Left lung (tissue), 10 donors: ENCODE measurements around the gene MTG1. TPM values are rescaled to one million over a fixed set of nuclear protein-coding genes. Genes with fewer than 3 reads are reported as not detected.

ENCODE experiments used
- ATAC-seq: fragments of 200-7000 bp; cut with Tn5 transposase; one replicate; pipeline ENCODE4 v1.9.1; 2020; ENCODE audit warnings: moderate library complexity
- DNase-seq, 4 donors: peaks; one replicate each; pipeline ENCODE4 v3.0.0-alpha.2; 2013 to 2020
- H3K27ac ChIP-seq, 2 donors: fragments of 200-600 bp; sonication (generic) in 1 of 2; one replicate each; pipeline versions ENCODE4 v1.5.0 to v1.8.0; 2020 to 2021
- H3K27me3 ChIP-seq, 2 donors: fragments of 200-600 bp; sonication (generic) in 1 of 2; one replicate each; pipeline versions ENCODE4 v1.5.0 to v1.8.0; 2020 to 2021
- H3K36me3 ChIP-seq, 2 donors: fragments of 200-600 bp; sonication (generic) in 1 of 2; one replicate each; pipeline versions ENCODE4 v1.5.0 to v1.8.0; 2020 to 2021
- H3K4me1 ChIP-seq, 2 donors: fragments of 200-600 bp; one replicate each; pipeline ENCODE4 v1.8.0; 2021
- H3K4me3 ChIP-seq, 2 donors: fragments of 200-600 bp; sonication (generic) in 1 of 2; one replicate each; pipeline versions ENCODE4 v1.5.0 to v1.8.0; 2020 to 2021; ENCODE audit warnings: mild to moderate bottlenecking in 1 of 2
- H3K9me3 ChIP-seq, 2 donors: fragments of 200-600 bp; sonication (generic) in 1 of 2; one replicate each; pipeline versions ENCODE4 v1.5.0 to v1.8.0; 2020 to 2021
- intact Hi-C, 2 donors: fragments of 100-400 bp; cut with DNase I; formaldehyde crosslinking; loops; one replicate each; pipeline versions ENCODE4 v1.11.2 to v1.14.2; 2022
- polyA plus RNA-seq, 6 donors: library from polyadenylated mRNA; unstranded; fragments of 120-200 nt; gene quantifications; one replicate each; pipeline ENCODE4 v1.2.1, GENCODE V29; 2013; ENCODE audit not compliant: insufficient read length in 6 of 6
- total RNA-seq, 2 donors: library from RNA; stranded (reverse); fragmentation: NEBNext Ultra II Directional; extraction: Animal tissue kit (Norgen Biotek cat#: 25700); gene quantifications; one replicate each; pipeline ENCODE4 v1.2.1, GENCODE V29; 2021
- TF ChIP-seq, protein P1 (sequence below), 2 donors: fragments of 200-600 bp; sonication (generic) in 1 of 2; IDR thresholded peaks; one replicate each; pipeline versions ENCODE4 v1.5.0 to v1.8.0; 2021; ENCODE audit warnings: antibody characterized with exemption in 2 of 2
- donor health status: DM: no; HTN: yes; CAD: no.
- donor health status: DM: no; HTN: no; CAD: no.

MTG1 gene
- total and polyA plus RNA-seq, 8 donors = 31.5 to 75.1 (median 60.3) TPM

DNA sequence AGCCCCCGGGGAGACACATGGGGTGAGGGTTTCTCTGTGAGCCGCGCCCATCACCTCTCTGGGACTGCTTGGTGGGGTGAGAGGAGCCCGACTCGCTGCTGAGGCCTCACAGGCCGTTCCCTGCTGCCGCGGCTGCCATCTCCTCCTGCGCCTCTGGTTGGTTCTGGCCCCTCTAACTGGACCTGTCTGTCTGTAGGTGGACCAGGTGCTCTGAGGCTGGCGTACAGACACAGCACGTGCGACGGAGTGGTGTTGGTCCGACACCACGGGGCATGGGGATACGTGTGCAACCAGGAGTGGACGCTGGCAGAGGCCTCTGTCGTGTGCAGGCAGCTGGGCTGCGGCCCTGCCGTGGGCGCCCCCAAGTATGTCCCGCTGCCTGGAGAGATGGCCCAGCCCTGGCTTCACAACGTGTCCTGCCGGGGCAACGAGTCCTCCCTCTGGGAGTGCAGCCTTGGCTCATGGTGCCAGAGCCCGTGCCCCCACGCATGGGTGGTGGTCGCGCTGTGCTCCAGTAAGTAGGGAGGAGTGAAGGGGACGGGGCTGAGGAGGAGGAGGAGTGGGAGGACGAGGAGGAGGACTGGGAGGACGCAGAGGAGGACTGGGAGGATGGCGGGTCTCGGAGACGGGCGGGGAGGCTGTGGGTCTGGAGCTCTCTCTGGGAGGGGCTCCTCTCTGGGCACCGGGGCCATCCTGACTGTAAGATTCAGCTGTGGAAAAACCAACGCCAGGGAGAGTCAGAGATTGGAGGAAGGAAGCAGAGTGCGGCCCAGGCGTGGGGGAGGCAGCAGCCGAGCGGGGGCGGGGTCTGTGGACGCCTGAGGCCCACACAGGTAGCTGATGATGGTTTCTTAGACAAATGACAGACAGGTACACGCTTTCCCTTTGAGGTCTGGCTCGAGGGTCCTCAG lies 62.3 kb downstream of the MTG1 start:
- no peaks in the 10 kb centered on the region for H3K27me3 ChIP-seq
- intact Hi-C loops = no loop called here
- H3K27ac ChIP-seq = no peak overlapping the region
- ATAC-seq (no peak), DNase-seq (peak in 1 of 4 donors; percentile 72)
- no peak overlapping the region for H3K4me3 ChIP-seq
- H3K9me3 ChIP-seq = no peaks in the 10 kb centered on the region
- H3K36me3 ChIP-seq = no peaks in the 10 kb centered on the region
- H3K4me1 ChIP-seq = no peaks in the 10 kb centered on the region
- TF ChIP-seq, protein P1, sequence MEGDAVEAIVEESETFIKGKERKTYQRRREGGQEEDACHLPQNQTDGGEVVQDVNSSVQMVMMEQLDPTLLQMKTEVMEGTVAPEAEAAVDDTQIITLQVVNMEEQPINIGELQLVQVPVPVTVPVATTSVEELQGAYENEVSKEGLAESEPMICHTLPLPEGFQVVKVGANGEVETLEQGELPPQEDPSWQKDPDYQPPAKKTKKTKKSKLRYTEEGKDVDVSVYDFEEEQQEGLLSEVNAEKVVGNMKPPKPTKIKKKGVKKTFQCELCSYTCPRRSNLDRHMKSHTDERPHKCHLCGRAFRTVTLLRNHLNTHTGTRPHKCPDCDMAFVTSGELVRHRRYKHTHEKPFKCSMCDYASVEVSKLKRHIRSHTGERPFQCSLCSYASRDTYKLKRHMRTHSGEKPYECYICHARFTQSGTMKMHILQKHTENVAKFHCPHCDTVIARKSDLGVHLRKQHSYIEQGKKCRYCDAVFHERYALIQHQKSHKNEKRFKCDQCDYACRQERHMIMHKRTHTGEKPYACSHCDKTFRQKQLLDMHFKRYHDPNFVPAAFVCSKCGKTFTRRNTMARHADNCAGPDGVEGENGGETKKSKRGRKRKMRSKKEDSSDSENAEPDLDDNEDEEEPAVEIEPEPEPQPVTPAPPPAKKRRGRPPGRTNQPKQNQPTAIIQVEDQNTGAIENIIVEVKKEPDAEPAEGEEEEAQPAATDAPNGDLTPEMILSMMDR (IDR thresholded peaks at IDR 0.05) = no peak

DNA sequence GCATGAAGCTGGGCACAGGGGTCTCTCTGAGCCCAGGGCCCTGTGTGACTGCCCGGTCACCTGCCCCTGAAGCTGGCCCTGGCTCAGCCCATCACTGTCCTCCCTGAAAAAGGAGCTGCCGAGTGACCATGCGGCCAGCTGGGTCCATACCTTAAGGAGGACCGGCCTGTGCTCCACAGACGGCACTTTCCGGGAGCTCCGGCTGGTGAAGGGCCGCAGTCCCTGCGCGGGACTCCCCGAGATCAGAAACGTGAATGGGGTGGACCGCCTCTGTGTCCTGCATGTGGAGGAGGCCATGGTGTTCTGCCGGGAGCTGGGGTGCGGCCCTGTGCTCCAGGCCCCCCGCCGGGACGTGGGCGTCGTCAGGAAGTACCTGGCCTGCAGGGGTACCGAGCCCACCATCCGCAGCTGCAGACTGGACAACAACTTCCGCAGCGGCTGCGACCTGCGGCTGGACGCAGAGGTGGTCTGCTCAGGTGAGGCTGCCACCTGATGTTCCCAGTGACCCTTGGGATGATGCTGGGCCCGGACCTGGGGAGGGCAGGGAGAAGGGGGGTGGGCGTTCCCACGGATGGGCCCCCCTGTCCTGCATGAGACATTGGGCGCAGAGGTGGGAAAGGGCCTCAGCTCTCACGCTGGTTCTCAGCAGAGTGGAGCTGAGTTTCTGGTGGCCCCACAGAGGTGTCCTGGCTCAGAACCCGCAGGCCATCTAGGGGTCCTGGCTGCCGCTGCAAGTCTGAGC lies 63.3 kb downstream of the MTG1 start:
- H3K36me3 ChIP-seq = no peaks in the 10 kb centered on the region
- intact Hi-C loops = no loop called here
- no peak overlapping the region for H3K4me3 ChIP-seq
- H3K27me3 ChIP-seq = no peaks in the 10 kb centered on the region
- H3K9me3 ChIP-seq = no peaks in the 10 kb centered on the region
- DNase-seq = peak in 2 of 4 donors; percentile 25 to 76
- no peaks in the 10 kb centered on the region for H3K4me1 ChIP-seq
- no peak overlapping the region for H3K27ac ChIP-seq
- ATAC-seq = no peak
- TF ChIP-seq, protein P1 (IDR thresholded peaks at IDR 0.05) = no peak

DNA sequence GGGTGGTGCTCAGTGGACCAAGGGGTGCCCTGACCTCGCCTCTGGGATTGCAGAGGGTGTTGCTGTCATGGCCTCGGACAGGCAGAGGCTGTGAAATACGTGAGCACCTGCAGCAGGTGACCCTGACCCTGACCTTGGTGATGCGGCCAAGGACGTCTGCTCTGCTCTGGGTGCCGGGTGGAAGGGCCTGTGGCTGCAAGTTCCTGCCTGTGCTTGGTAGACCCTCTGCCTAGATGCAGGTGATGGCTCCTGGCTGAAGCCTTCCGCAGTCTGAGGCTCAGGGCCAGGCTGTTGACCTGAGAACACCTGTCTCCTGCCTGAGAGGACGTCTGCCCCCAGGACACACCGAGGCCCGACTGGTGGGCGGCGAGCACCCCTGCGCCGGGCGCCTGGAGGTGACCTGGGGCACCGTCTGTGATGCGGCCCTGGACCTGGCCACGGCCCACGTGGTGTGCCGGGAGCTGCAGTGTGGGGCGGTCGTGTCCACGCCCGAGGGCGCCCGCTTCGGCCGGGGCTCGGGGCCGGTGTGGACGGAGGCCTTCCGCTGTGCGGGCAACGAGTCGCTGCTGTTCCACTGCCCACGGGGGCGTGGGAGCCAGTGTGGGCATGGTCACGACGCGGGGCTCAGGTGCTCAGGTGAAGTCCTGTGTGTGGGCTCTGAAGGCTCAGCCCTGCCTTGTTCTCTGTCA lies 64.2 kb downstream of the MTG1 start:
- ATAC-seq = no peak
- Histone ChIP-seq H3K27me3 (no peaks in the 10 kb centered on the region), H3K27ac (no peak overlapping the region), H3K4me3 (no peak overlapping the region), H3K36me3 (no peaks in the 10 kb centered on the region), H3K9me3 (no peaks in the 10 kb centered on the region), H3K4me1 (no peaks in the 10 kb centered on the region)
- DNase-seq = peak in 1 of 4 donors; percentile 73
- intact Hi-C loops = no loop called here
- TF ChIP-seq, protein P1 (IDR thresholded peaks at IDR 0.05) = no peak

DNA sequence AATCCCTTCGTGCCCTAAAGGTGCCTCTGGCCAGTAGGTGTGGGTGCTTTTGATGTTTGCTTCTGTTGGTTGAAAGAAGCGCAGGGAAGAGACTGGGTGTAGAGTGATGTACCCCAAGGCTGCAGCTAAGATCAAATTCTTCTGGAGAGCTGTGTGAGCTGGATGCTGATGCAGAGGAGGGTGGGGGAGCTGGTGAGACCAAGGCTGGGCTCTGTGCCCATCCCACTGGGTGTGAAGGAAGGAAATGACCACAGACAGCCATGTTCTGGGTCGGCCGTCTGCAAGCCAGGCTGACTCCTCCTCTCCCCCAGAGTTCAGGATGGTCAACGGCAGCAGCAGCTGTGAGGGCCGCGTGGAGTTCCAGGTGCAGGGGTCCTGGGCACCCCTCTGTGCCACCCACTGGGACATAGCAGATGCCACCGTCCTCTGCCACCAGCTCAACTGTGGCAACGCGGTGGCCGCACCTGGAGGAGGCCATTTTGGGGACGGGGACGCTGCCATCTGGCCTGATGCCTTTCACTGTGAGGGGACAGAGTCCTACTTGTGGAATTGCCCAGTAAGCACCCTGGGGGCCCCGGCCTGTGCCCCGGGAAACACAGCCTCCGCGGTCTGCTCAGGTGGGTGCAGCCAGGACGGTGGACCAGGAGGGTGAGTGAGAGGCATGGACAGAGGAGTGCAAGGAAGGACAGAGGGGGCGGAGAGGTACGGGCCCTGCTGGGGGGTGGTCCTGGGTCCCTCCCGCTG lies 64.9 kb downstream of the MTG1 start:
- no peaks in the 10 kb centered on the region for H3K36me3 ChIP-seq
- H3K27me3 ChIP-seq = no peaks in the 10 kb centered on the region
- TF ChIP-seq, protein P1 (IDR thresholded peaks at IDR 0.05) = no peak
- H3K27ac ChIP-seq = no peak overlapping the region
- H3K4me1 ChIP-seq = no peaks in the 10 kb centered on the region
- no peak overlapping the region for H3K4me3 ChIP-seq
- H3K9me3 ChIP-seq = no peaks in the 10 kb centered on the region
- intact Hi-C loops = no loop called here
- DNase-seq = peak in 1 of 4 donors; percentile 77
- no peak for ATAC-seq
